Endothelial cell of umbilical vein (primary cell): ENCODE data around the gene THAP10. TPM values are rescaled to one million over a fixed set of nuclear protein-coding genes. Genes with fewer than 3 reads are reported as not detected.

ENCODE experiments used
- BruUV-seq: library from RNA; stranded (reverse); fragments of 400-500 nt; replicated peaks from 2 replicates; lab custom pipeline; 2021; lab: Mats Ljungman, UMichigan
- CTCF ChIA-PET: fragments of 300-600, 350-600 bp; sonication (Branson Sonifier 250); formaldehyde crosslinking; loops from one replicate; lab custom pipeline; 2021; ENCODE audit warnings: antibody characterized with exemption, inconsistent platforms; lab: Charles Lee
- POLR2A ChIA-PET: fragments of 300-600, 350-600 bp; sonication (Branson Sonifier 250); formaldehyde crosslinking; loops from one replicate; lab custom pipeline; 2021; ENCODE audit warnings: antibody characterized with exemption, inconsistent platforms; lab: Charles Lee
- DNase-seq: peaks from one replicate; pipeline ENCODE4 v3.0.0-alpha.2; 2011; ENCODE audit warnings: low read depth, low spot score
- FAIRE-seq: peaks from 2 replicates; lab custom pipeline; 2011; peaks lifted over from hg19 to GRCh38; lab: Jason Lieb, UNC
- H2AFZ ChIP-seq: 2 replicates; pipeline ENCODE4 v1.6.0; 2012; ENCODE audit warnings: low read depth, low read length, control low read depth, inconsistent platforms
- H3K27ac ChIP-seq: 2 replicates; pipeline ENCODE4 v1.5.1; 2011; ENCODE audit warnings: low read depth, mild to moderate bottlenecking, control low read depth, low read length, moderate library complexity; ENCODE audit not compliant: insufficient read depth
- H3K27me3 ChIP-seq, 2 experiments: 2 replicates each; pipeline versions ENCODE4 v1.6.0 to v1.6.1; 2011; ENCODE audit warnings: low read length in 2 of 2, mixed read lengths in 1 of 2; ENCODE audit not compliant: control insufficient read depth in 2 of 2, insufficient read depth in 2 of 2
- H3K36me3 ChIP-seq, 2 experiments: 2 replicates in 1 of 2; 3 replicates in 1 of 2; pipeline ENCODE4 v1.5.1; 2011; ENCODE audit warnings: low read length in 2 of 2, mild to moderate bottlenecking in 1 of 2, moderate library complexity in 1 of 2; ENCODE audit not compliant: control insufficient read depth in 2 of 2, insufficient read depth in 2 of 2; ENCODE audit errors: extremely low read depth in 1 of 2
- H3K4me1 ChIP-seq: 3 replicates; pipeline ENCODE4 v1.5.1; 2011; ENCODE audit warnings: mild to moderate bottlenecking, low read length; ENCODE audit not compliant: control insufficient read depth, insufficient read depth; ENCODE audit errors: extremely low read depth
- H3K4me2 ChIP-seq: 2 replicates; pipeline ENCODE4 v1.6.1; 2011; ENCODE audit warnings: low read length, control low read depth, mixed read lengths; ENCODE audit not compliant: insufficient read depth
- H3K4me3 ChIP-seq, 3 experiments: fragments of 200-600 bp in 1 of 3; sonication (generic), shearing (Covaris generic) in 1 of 3; replicated peaks in 1 of 3; 2 replicates each; pipeline ENCODE4 v1.5.1; 2011 to 2016; ENCODE audit warnings: control low read depth in 3 of 3, low read length in 3 of 3, mild to moderate bottlenecking in 2 of 3, inconsistent platforms in 1 of 3, low read depth in 1 of 3, moderate library complexity in 1 of 3; ENCODE audit not compliant: insufficient read depth in 1 of 3
- H3K79me2 ChIP-seq: 2 replicates; pipeline ENCODE4 v1.6.0; 2012; ENCODE audit warnings: low read length, inconsistent platforms; ENCODE audit not compliant: control insufficient read depth, insufficient read depth
- H3K9ac ChIP-seq: replicated peaks from 2 replicates; pipeline ENCODE3; 2011; ENCODE audit warnings: low read length, control low read depth; ENCODE audit not compliant: insufficient read depth; ENCODE audit errors: extremely low read depth
- H3K9me1 ChIP-seq: replicated peaks from 3 replicates; pipeline ENCODE4 v1.6.0; 2011; ENCODE audit warnings: mild to moderate bottlenecking, low read length; ENCODE audit not compliant: control insufficient read depth, insufficient read depth; ENCODE audit errors: extremely low read depth
- H3K9me3 ChIP-seq: replicated peaks from 2 replicates; pipeline ENCODE4 v1.5.1; 2012; ENCODE audit warnings: low read length, inconsistent platforms; ENCODE audit not compliant: control insufficient read depth, insufficient read depth
- H4K20me1 ChIP-seq: replicated peaks from 2 replicates; pipeline ENCODE3; 2011; ENCODE audit warnings: mild to moderate bottlenecking, low read length; ENCODE audit not compliant: control insufficient read depth, insufficient read depth; ENCODE audit errors: extremely low read depth
- CTCF ChIP-seq, 2 donors: IDR thresholded peaks; 1 replicate in 1 of 2; 2 replicates in 1 of 2; pipeline ENCODE4 v1.5.1; 2011; ENCODE audit warnings: low read length in 2 of 2, mild to moderate bottlenecking in 2 of 2, moderate library complexity in 2 of 2, control low read depth in 1 of 2, inconsistent platforms in 1 of 2, low read depth in 1 of 2; ENCODE audit not compliant: insufficient read depth in 1 of 2; ENCODE audit errors: extremely low read depth in 1 of 2
- EZH2 ChIP-seq: IDR thresholded peaks from 2 replicates; pipeline ENCODE4 v1.6.1; 2012; ENCODE audit warnings: borderline replicate concordance, low read depth, mild to moderate bottlenecking, moderate library complexity, low read length, inconsistent platforms; ENCODE audit not compliant: severe bottlenecking
- FOS ChIP-seq: IDR thresholded peaks from 2 replicates; pipeline ENCODE4 v1.6.1; 2011; ENCODE audit warnings: mild to moderate bottlenecking, low read length, moderate library complexity, borderline replicate concordance; ENCODE audit not compliant: insufficient read depth
- GATA2 ChIP-seq: IDR thresholded peaks from 2 replicates; pipeline ENCODE4 v1.7.0; 2011; ENCODE audit warnings: low read depth, mild to moderate bottlenecking, moderate library complexity, mixed read lengths, low read length; ENCODE audit not compliant: insufficient read length, insufficient read depth
- JUN ChIP-seq: IDR thresholded peaks from 2 replicates; pipeline ENCODE4 v1.6.1; 2011; ENCODE audit warnings: borderline replicate concordance, low read depth; ENCODE audit not compliant: insufficient read length, insufficient read depth
- MYC ChIP-seq: IDR thresholded peaks from one replicate; pipeline ENCODE4 v1.6.1; 2011; ENCODE audit warnings: mild to moderate bottlenecking, low read depth, low read length
- POLR2A ChIP-seq: IDR thresholded peaks from 2 replicates; pipeline ENCODE4 v1.6.1; 2012; ENCODE audit warnings: low read depth, mild to moderate bottlenecking, control low read depth, low read length
- POLR2AphosphoS5 ChIP-seq: IDR thresholded peaks from 2 replicates; pipeline ENCODE4 v1.6.1; 2012; ENCODE audit warnings: low read depth, mild to moderate bottlenecking, control low read depth, low read length, moderate library complexity; ENCODE audit not compliant: insufficient read depth
- dilution Hi-C: fragments of 300-500 bp; cut with MboI; formaldehyde crosslinking; loops from one replicate; pipeline ENCODE4 v1.15.0; 2019; ENCODE audit warnings: low sequenced_read_pairs; ENCODE audit not compliant: extremely low pct_ligation_motif_present
- intact Hi-C: fragments of 100-400 bp; cut with micrococcal nuclease; formaldehyde crosslinking; loops from one replicate; pipeline ENCODE4 v1.10.0; 2022
- polyA plus RNA-seq, 4 experiments: library from polyadenylated mRNA; depleted of rRNA in 3 of 4; stranded (reverse) in 3 of 4; unstranded in 1 of 4; fragments of >200 nt; gene quantifications; 2 replicates each; pipeline versions ENCODE4 v1.2.1 to v1.2.3, GENCODE V29; 2011 to 2012; ENCODE audit warnings: missing spikeins in 1 of 4
- total RNA-seq: library from RNA; stranded (reverse); gene quantifications from 2 replicates; pipeline ENCODE4 v1.2.3, GENCODE V29; 2021
- TF ChIP-seq, protein P1 (sequence below): IDR thresholded peaks from 2 replicates; pipeline ENCODE4 v1.6.1; 2011; ENCODE audit not compliant: insufficient read depth, insufficient read length

Gene THAP10
- total and polyA plus RNA-seq, 2 donors (not counting 3 experiments of a cell fraction or from before 2014, with no cell fraction given): 1.7 to 4.0 TPM

DNA sequence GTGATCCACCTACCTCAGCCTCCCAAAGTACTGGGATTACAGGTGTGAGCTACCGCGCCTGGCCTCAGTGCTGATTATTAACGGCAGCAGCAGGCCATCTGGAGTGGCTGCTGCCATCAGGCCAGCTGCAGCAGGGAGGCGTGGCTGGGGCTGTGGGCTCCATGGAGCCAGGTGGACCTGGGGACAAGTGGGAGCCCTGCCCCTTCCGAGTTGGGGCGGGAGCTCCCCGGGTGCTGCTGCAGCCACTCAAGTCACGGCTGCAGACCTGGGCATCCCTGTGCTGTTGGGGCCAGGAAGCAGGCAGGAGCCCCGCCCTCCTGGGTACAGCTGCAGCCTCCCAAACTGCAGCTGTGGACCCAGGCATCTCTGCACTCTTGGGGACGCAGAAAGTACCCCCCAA lies 24.3 kb upstream of the THAP10 start:
- no peak for FAIRE-seq
- no TSS peak for BruUV-seq
- Histone ChIP-seq H3K4me3 (no peak overlapping the region), H3K9me3 (no peaks in the 10 kb centered on the region), H3K4me2 (no peak overlapping the region), H3K9ac (no peak overlapping the region), H3K79me2 (no peaks in the 10 kb centered on the region), H4K20me1 (no peaks in the 10 kb centered on the region), H3K9me1 (no peaks in the 10 kb centered on the region), H2AFZ (no peak overlapping the region), H3K36me3 (no peaks in the 10 kb centered on the region), H3K4me1 (peaks cover 2% of the 10 kb centered on the region), H3K27ac (no peak overlapping the region), H3K27me3 (no peaks in the 10 kb centered on the region)
- ChIA-PET CTCF (no interaction called here), POLR2A (no interaction called here)
- DNase-seq: no peak
- dilution Hi-C loops: no loop called here
- TF ChIP-seq GATA2 (no peak), MYC (no peak), POLR2AphosphoS5 (no peak), POLR2A (no peak), JUN (no peak), EZH2 (no peak), CTCF (IDR thresholded peaks at IDR 0.05; ENCODE audit: extremely low read depth in 1 of 2, insufficient read depth in 1 of 2, low read depth in 1 of 2, low read length in 2 of 2) (no peak), FOS (no peak)
- TF ChIP-seq, protein P1, sequence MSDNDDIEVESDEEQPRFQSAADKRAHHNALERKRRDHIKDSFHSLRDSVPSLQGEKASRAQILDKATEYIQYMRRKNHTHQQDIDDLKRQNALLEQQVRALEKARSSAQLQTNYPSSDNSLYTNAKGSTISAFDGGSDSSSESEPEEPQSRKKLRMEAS: no peak
- intact Hi-C loops: no loop called here
